ENCODE measurements around the gene KHDRBS2. TPM values are rescaled to one million over a fixed set of nuclear protein-coding genes. Genes with fewer than 3 reads are reported as not detected.

The KHDRBS2 gene
- total RNA-seq, 1 experiment from 2014 or later = 2.7 TPM

DNA sequence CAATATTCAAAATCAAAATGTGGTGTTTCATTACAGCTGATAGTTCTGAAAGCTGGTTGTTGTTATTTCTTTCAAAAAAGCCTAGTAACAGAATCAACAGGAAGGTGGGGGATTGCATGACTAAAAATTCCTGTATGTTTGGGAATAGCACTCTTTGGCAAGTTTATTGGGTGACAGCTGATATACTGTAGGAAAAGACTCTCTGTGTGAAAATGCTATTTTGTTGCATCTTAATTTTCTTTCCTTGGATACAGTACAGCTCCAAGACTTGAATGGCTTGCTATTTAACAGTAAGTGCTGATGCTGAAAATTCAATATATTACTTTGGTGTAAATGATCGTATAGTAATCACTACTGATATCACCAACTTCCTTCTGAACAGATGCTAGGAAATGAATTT, 336.1 kb downstream of the KHDRBS2 start:
- Histone ChIP-seq H2AFZ (ENCODE audit: low read length) (no peak overlapping the region), H4K20me1 (ENCODE audit: control insufficient read depth, insufficient read depth, insufficient read length) (no peaks in the 10 kb centered on the region), H3K4me1 (ENCODE audit: insufficient read depth, low read length) (no peaks in the 10 kb centered on the region), H3K14ac (ENCODE audit: insufficient read depth, low read length) (no peak overlapping the region), H3K9ac (ENCODE audit: extremely low read depth, insufficient read length, low read length) (no peak overlapping the region), H3K23me2 (ENCODE audit: insufficient read length, low read depth, low read length, poor library complexity, severe bottlenecking) (no peaks in the 10 kb centered on the region), H2BK12ac (ENCODE audit: insufficient read length, low read depth, low read length) (no peak overlapping the region), H3K79me2 (ENCODE audit: insufficient read depth, low read length) (no peaks in the 10 kb centered on the region), H2BK15ac (ENCODE audit: low read depth, low read length) (no peak overlapping the region), H2BK20ac (ENCODE audit: low read depth, low read length, poor library complexity, severe bottlenecking) (no peak overlapping the region), H3K4me2 (ENCODE audit: insufficient read depth, insufficient read length, low read length) (no peak overlapping the region), H3K79me1 (ENCODE audit: insufficient read depth, low read depth, low read length, poor library complexity, severe bottlenecking) (no peaks in the 10 kb centered on the region), H3T11ph (ENCODE audit: low read length) (no peak overlapping the region), H2BK120ac (ENCODE audit: low read depth, low read length, poor library complexity, severe bottlenecking) (no peak overlapping the region), H4K91ac (ENCODE audit: insufficient read length, low read depth, low read length) (no peak overlapping the region), H3K27me3 (ENCODE audit: insufficient read depth, low read length) (no peaks in the 10 kb centered on the region), H4K8ac (replicated peaks; ENCODE audit: insufficient read length, low read depth, low read length) (no peak overlapping the region), H3K18ac (ENCODE audit: insufficient read length, low read depth, low read length) (no peak overlapping the region), H3K9me3 (ENCODE audit: control insufficient read depth, low read depth, low read length) (no peaks in the 10 kb centered on the region), H3K23ac (ENCODE audit: insufficient read length, low read depth, low read length) (no peak overlapping the region), H3K27ac (ENCODE audit: insufficient read length, low read depth, low read length) (no peak overlapping the region), H3K56ac (ENCODE audit: insufficient read length, low read depth, low read length) (no peak overlapping the region), H3K4ac (ENCODE audit: low read depth, low read length) (no peak overlapping the region), H2AK5ac (ENCODE audit: insufficient read length, low read length) (no peak overlapping the region), H4K5ac (ENCODE audit: insufficient read length, low read depth, low read length) (no peak overlapping the region), H2BK5ac (ENCODE audit: insufficient read length, low read length) (no peak overlapping the region)
- WGBS (ENCODE audit: extremely low coverage, insufficient read length, low lambda C conversion rate) = no CpG with 5 or more reads among the region's 1 CpG
- no peaks in the 10 kb centered on the region for H3K27me3 Mint-ChIP-seq (ENCODE audit: low read depth)
- no peak for DNase-seq
- no peaks in the 10 kb centered on the region for H3K9me3 Mint-ChIP-seq
- TF ChIP-seq, protein P1, sequence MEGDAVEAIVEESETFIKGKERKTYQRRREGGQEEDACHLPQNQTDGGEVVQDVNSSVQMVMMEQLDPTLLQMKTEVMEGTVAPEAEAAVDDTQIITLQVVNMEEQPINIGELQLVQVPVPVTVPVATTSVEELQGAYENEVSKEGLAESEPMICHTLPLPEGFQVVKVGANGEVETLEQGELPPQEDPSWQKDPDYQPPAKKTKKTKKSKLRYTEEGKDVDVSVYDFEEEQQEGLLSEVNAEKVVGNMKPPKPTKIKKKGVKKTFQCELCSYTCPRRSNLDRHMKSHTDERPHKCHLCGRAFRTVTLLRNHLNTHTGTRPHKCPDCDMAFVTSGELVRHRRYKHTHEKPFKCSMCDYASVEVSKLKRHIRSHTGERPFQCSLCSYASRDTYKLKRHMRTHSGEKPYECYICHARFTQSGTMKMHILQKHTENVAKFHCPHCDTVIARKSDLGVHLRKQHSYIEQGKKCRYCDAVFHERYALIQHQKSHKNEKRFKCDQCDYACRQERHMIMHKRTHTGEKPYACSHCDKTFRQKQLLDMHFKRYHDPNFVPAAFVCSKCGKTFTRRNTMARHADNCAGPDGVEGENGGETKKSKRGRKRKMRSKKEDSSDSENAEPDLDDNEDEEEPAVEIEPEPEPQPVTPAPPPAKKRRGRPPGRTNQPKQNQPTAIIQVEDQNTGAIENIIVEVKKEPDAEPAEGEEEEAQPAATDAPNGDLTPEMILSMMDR (conservative IDR thresholded peaks at IDR 0.05) = no peak
- H3K27ac Mint-ChIP-seq = no peak overlapping the region
- no peaks in the 10 kb centered on the region for H3K36me3 Mint-ChIP-seq (ENCODE audit: insufficient read depth in 1 of 3, low read depth in 3 of 3)
- no peak overlapping the region for H3K4me3 Mint-ChIP-seq
- H3K4me1 Mint-ChIP-seq = no peaks in the 10 kb centered on the region

Data from H9 (cell line).